Lower leg skin (tissue), 3 donors: Measurements from ENCODE around the gene SRGN.

Experiments
- CTCF ChIP-seq, 3 donors: fragments of 450-650 bp; IDR thresholded peaks; one replicate each; pipeline ENCODE4 v1.5.1; 2016; ENCODE audit warnings: antibody characterized with exemption in 3 of 3, mild to moderate bottlenecking in 3 of 3, moderate library complexity in 2 of 3
- POLR2A ChIP-seq, 2 donors: fragments of 450-650 bp; IDR thresholded peaks; one replicate each; pipeline ENCODE4 v1.6.1; 2016 to 2017; ENCODE audit warnings: antibody characterized with exemption in 2 of 2, mild to moderate bottlenecking in 1 of 2, moderate library complexity in 1 of 2

- no peak for TF ChIP-seq CTCF (IDR thresholded peaks at IDR 0.05)
- TF ChIP-seq POLR2A (IDR thresholded peaks at IDR 0.05): no peak
These were observed 42.2 kb upstream of the SRGN start for GRCh38 chr10:69045441-69046300.
